Skeletal muscle tissue (tissue), 4 donors: Measurements from ENCODE around the gene HADHB. TPM values are rescaled to one million over a fixed set of nuclear protein-coding genes. Genes with fewer than 3 reads are reported as not detected.
"Not testable (repeated sequence)": the region's sequence is repeated elsewhere in the genome, so short reads cannot be mapped to it uniquely, and the experiment has no call there.

ENCODE experiments used
- H3K27ac ChIP-seq: one replicate; pipeline ENCODE4 v1.7.0; 2013; ENCODE audit warnings: mild to moderate bottlenecking, low read depth, low read length, inconsistent platforms
- H3K27me3 ChIP-seq, 3 donors: one replicate each; pipeline ENCODE4 v1.7.0; 2013; ENCODE audit warnings: low read length in 3 of 3; ENCODE audit not compliant: control insufficient read depth in 3 of 3, insufficient read depth in 3 of 3
- H3K36me3 ChIP-seq, 3 donors: one replicate each; pipeline ENCODE4 v1.7.0; 2013; ENCODE audit warnings: low read length in 3 of 3; ENCODE audit not compliant: control insufficient read depth in 3 of 3, insufficient read depth in 3 of 3
- H3K4me1 ChIP-seq, 3 donors: one replicate each; pipeline ENCODE4 v1.7.0; 2013; ENCODE audit warnings: low read length in 3 of 3, mild to moderate bottlenecking in 3 of 3; ENCODE audit not compliant: control insufficient read depth in 3 of 3, insufficient read depth in 3 of 3
- H3K4me3 ChIP-seq, 3 donors: one replicate each; pipeline ENCODE4 v1.7.0; 2013; ENCODE audit warnings: low read length in 3 of 3
- H3K9ac ChIP-seq, 3 donors: one replicate each; pipeline ENCODE4 v1.7.0; 2013; ENCODE audit warnings: low read length in 3 of 3, mild to moderate bottlenecking in 3 of 3, moderate library complexity in 2 of 3, low read depth in 1 of 3
- H3K9me3 ChIP-seq, 3 donors: one replicate each; pipeline ENCODE4 v1.7.0; 2013; ENCODE audit warnings: low read length in 3 of 3; ENCODE audit not compliant: control insufficient read depth in 3 of 3
- total RNA-seq: library from RNA; depleted of rRNA; stranded (reverse); fragments of >200 nt; gene quantifications from one replicate; pipeline ENCODE4 v1.2.3, GENCODE V29; 2014
- donor health status: Osteomylitis.

The HADHB gene
- total RNA-seq, 1 donor from 2014 or later = 118 TPM

- H3K9ac ChIP-seq, H3K9me3 ChIP-seq, H3K27ac ChIP-seq, H3K27me3 ChIP-seq, H3K4me3 ChIP-seq: not testable (repeated sequence)
- Histone ChIP-seq H3K4me1 (peaks cover 6 to 10% (median 8%) of the 10 kb centered on the region in 3 donors), H3K36me3 (peaks cover under 1 to 11% (median 10%) of the 10 kb centered on the region in 3 donors)
These were observed 24.1 kb downstream of the HADHB start for GRCh38 chr2:26268670-26269385.

- Histone ChIP-seq H3K27ac (no peak overlapping the region), H3K9ac (no peak overlapping the region), H3K36me3 (peaks cover 0 to 10% (median 6%) of the 10 kb centered on the region in 3 donors), H3K27me3 (no peaks in the 10 kb centered on the region), H3K4me1 (peaks cover 12 to 18% (median 14%) of the 10 kb centered on the region in 3 donors), H3K4me3 (no peak overlapping the region), H3K9me3 (no peaks in the 10 kb centered on the region)
These were observed 24.9 kb downstream of the HADHB start for GRCh38 chr2:26269571-26270158.

- H3K4me1 ChIP-seq = peaks cover 18 to 24% (median 18%) of the 10 kb centered on the region in 3 donors
- H3K4me3 ChIP-seq = no peak overlapping the region
- no peak overlapping the region for H3K9ac ChIP-seq
- H3K9me3 ChIP-seq = no peaks in the 10 kb centered on the region
- peaks cover 0 to 16% (median 5%) of the 10 kb centered on the region in 3 donors for H3K36me3 ChIP-seq
- no peak overlapping the region for H3K27ac ChIP-seq
- no peaks in the 10 kb centered on the region for H3K27me3 ChIP-seq
These were observed 25.6 kb downstream of the HADHB start for GRCh38 chr2:26270373-26270772.

GRCh38 chr2:26273501-26273900, 28.8 kb downstream of the HADHB start:
- Histone ChIP-seq H3K9ac (peak overlapping the region in 1 of 3 donors; percentile 24), H3K36me3 (peaks cover 13 to 28% (median 22%) of the 10 kb centered on the region in 3 donors), H3K27ac (peak overlapping the region; percentile 64), H3K4me1 (peaks cover 18 to 26% (median 20%) of the 10 kb centered on the region in 3 donors), H3K9me3 (no peaks in the 10 kb centered on the region), H3K4me3 (no peak overlapping the region), H3K27me3 (no peaks in the 10 kb centered on the region)

GRCh38 chr2:26274058-26274613, 29.4 kb downstream of the HADHB start:
- H3K27ac ChIP-seq = peak overlapping the region; percentile 64
- H3K27me3 ChIP-seq = no peaks in the 10 kb centered on the region
- peaks cover 18 to 26% (median 20%) of the 10 kb centered on the region in 3 donors for H3K4me1 ChIP-seq
- peaks cover 19 to 33% (median 28%) of the 10 kb centered on the region in 3 donors for H3K36me3 ChIP-seq
- H3K9ac ChIP-seq = peak overlapping the region in 1 of 3 donors; percentile 30
- H3K9me3 ChIP-seq = no peaks in the 10 kb centered on the region
- peak overlapping the region in 1 of 3 donors; percentile 34 for H3K4me3 ChIP-seq

- Histone ChIP-seq H3K4me1 (peaks cover 18 to 26% (median 20%) of the 10 kb centered on the region in 3 donors), H3K4me3 (no peak overlapping the region), H3K27ac (no peak overlapping the region), H3K9ac (no peak overlapping the region), H3K36me3 (peaks cover 38 to 53% (median 47%) of the 10 kb centered on the region in 3 donors), H3K9me3 (no peaks in the 10 kb centered on the region), H3K27me3 (no peaks in the 10 kb centered on the region)
These were observed 31.9 kb downstream of the HADHB start for GRCh38 chr2:26276484-26277227.

GRCh38 chr2:26279886-26280285, 35.1 kb downstream of the HADHB start:
- no peak overlapping the region for H3K9ac ChIP-seq
- no peaks in the 10 kb centered on the region for H3K9me3 ChIP-seq
- no peak overlapping the region for H3K27ac ChIP-seq
- H3K4me1 ChIP-seq = peaks cover 3 to 8% (median 7%) of the 10 kb centered on the region in 3 donors
- no peak overlapping the region for H3K4me3 ChIP-seq
- no peaks in the 10 kb centered on the region for H3K27me3 ChIP-seq
- peaks cover 52 to 76% (median 69%) of the 10 kb centered on the region in 3 donors for H3K36me3 ChIP-seq

GRCh38 chr2:26281226-26281625, 36.5 kb downstream of the HADHB start:
- H3K27ac ChIP-seq = no peak overlapping the region
- H3K36me3 ChIP-seq = peaks cover 56 to 78% (median 71%) of the 10 kb centered on the region in 3 donors
- no peaks in the 10 kb centered on the region for H3K4me1 ChIP-seq
- H3K9me3 ChIP-seq = no peaks in the 10 kb centered on the region
- H3K27me3 ChIP-seq = no peaks in the 10 kb centered on the region
- H3K9ac ChIP-seq = no peak overlapping the region
- H3K4me3 ChIP-seq = no peak overlapping the region

- H3K4me1 ChIP-seq = no peaks in the 10 kb centered on the region
- no peaks in the 10 kb centered on the region for H3K27me3 ChIP-seq
- H3K4me3 ChIP-seq = no peak overlapping the region
- peaks cover 53 to 77% (median 69%) of the 10 kb centered on the region in 3 donors for H3K36me3 ChIP-seq
- H3K27ac ChIP-seq = no peak overlapping the region
- H3K9ac ChIP-seq = no peak overlapping the region
- H3K9me3 ChIP-seq = no peaks in the 10 kb centered on the region
These were observed 38.9 kb downstream of the HADHB start for GRCh38 chr2:26283606-26284005.
